ENCODE results near the gene KBTBD12. TPM values are rescaled to one million over a fixed set of nuclear protein-coding genes. Genes with fewer than 3 reads are reported as not detected.

KBTBD12 gene
- total and polyA plus RNA-seq, 2 of the 13 experiments (the other 11 are each of a cell fraction or from before 2014, with no cell fraction given): not detected

- TF ChIP-seq ADNP (CRISPR knock-in tag; IDR thresholded peaks at IDR 0.05): no peak
- TF ChIP-seq, protein P1, sequence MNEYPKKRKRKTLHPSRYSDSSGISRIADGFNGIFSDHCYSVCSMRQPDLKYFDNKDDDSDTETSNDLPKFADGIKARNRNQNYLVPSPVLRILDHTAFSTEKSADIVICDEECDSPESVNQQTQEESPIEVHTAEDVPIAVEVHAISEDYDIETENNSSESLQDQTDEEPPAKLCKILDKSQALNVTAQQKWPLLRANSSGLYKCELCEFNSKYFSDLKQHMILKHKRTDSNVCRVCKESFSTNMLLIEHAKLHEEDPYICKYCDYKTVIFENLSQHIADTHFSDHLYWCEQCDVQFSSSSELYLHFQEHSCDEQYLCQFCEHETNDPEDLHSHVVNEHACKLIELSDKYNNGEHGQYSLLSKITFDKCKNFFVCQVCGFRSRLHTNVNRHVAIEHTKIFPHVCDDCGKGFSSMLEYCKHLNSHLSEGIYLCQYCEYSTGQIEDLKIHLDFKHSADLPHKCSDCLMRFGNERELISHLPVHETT (CRISPR knock-in tag; conservative IDR thresholded peaks at IDR 0.05): no peak
Observed at GRCh38 chr3:127953091-127954035, 38.3 kb downstream of the KBTBD12 start (continued).

GRCh38 chr3:127954640-127955039 is 39.6 kb downstream of the KBTBD12 start:
- in situ Hi-C loops (cut with HindIII; ENCODE audit: extremely low pct_ligation_motif_present, low pct_unique_long_range_greater_than_20kb) (no loop called here), intact Hi-C loops (cut with micrococcal nuclease; ENCODE audit: unreplicated experiment) (no loop called here)
- ATAC-seq (no peak), FAIRE-seq (no peak), DNase-seq (ENCODE audit: low spot score) (no peak)
- ChIA-PET CTCF (ENCODE audit: low intra/inter-chr PET ratio, low total read pairs) (no interaction called here), POLR2A (no interaction called here)
- Histone ChIP-seq H3K4me1 (ENCODE audit: insufficient read depth, low read length) (no peaks in the 10 kb centered on the region), H3K36me3 (replicated peaks in 1 of 2; ENCODE audit: control insufficient read depth in 1 of 2, insufficient read depth in 2 of 2, low read length in 2 of 2) (no peaks in the 10 kb centered on the region), H3K4me3 (replicated peaks in 1 of 3; ENCODE audit: insufficient read depth in 1 of 3, low read depth in 2 of 3, low read length in 3 of 3) (no peak overlapping the region), H3K27ac (ENCODE audit: extremely low read length, insufficient read depth, low read length) (no peak overlapping the region), H3K9me3 (ENCODE audit: low read length) (no peaks in the 10 kb centered on the region), H3K79me2 (ENCODE audit: insufficient read depth, low read length) (no peaks in the 10 kb centered on the region), H3K4me2 (ENCODE audit: low read depth, low read length) (no peak overlapping the region), H3K9ac (ENCODE audit: insufficient read depth, low read depth, low read length) (no peak overlapping the region), H3K27me3 (ENCODE audit: control insufficient read depth in 1 of 2, insufficient read depth in 2 of 2, low read length in 2 of 2) (0 out of 5 replicates have a peak, but pooled peaks cover 0 to 8% of the 10 kb centered on the region in 2 experiments), H4K20me1 (ENCODE audit: insufficient read depth, low read length) (no peaks in the 10 kb centered on the region), H2AFZ (ENCODE audit: low read length) (no peak overlapping the region)
- TF ChIP-seq, protein P2, sequence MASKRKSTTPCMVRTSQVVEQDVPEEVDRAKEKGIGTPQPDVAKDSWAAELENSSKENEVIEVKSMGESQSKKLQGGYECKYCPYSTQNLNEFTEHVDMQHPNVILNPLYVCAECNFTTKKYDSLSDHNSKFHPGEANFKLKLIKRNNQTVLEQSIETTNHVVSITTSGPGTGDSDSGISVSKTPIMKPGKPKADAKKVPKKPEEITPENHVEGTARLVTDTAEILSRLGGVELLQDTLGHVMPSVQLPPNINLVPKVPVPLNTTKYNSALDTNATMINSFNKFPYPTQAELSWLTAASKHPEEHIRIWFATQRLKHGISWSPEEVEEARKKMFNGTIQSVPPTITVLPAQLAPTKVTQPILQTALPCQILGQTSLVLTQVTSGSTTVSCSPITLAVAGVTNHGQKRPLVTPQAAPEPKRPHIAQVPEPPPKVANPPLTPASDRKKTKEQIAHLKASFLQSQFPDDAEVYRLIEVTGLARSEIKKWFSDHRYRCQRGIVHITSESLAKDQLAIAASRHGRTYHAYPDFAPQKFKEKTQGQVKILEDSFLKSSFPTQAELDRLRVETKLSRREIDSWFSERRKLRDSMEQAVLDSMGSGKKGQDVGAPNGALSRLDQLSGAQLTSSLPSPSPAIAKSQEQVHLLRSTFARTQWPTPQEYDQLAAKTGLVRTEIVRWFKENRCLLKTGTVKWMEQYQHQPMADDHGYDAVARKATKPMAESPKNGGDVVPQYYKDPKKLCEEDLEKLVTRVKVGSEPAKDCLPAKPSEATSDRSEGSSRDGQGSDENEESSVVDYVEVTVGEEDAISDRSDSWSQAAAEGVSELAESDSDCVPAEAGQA (IDR thresholded peaks at IDR 0.05; ENCODE audit: low read depth): no peak
- TF ChIP-seq, protein P2 (CRISPR knock-in tag; IDR thresholded peaks at IDR 0.05; ENCODE audit: borderline replicate concordance): no peak
- TF ChIP-seq ZNF496 (CRISPR knock-in tag; IDR thresholded peaks at IDR 0.05; ENCODE audit: insufficient replicate concordance) (no peak), ZNF460 (CRISPR knock-in tag; IDR thresholded peaks at IDR 0.05; ENCODE audit: borderline replicate concordance) (no peak), ZNF367 (CRISPR knock-in tag; IDR thresholded peaks at IDR 0.05; ENCODE audit: borderline replicate concordance) (no peak), CREB1 (IDR thresholded peaks at IDR 0.05) (no peak), CREB1 (CRISPR knock-in tag; IDR thresholded peaks at IDR 0.05) (no peak), ZFP41 (CRISPR knock-in tag; IDR thresholded peaks at IDR 0.05; ENCODE audit: borderline replicate concordance) (no peak), ZFAT (CRISPR knock-in tag; conservative IDR thresholded peaks at IDR 0.05) (no peak), ZFP36 (IDR thresholded peaks at IDR 0.05; ENCODE audit: borderline replicate concordance, low read depth, low read length, partially characterized antibody) (no peak), ZNF354B (CRISPR knock-in tag; IDR thresholded peaks at IDR 0.05) (no peak), KDM4B (CRISPR knock-in tag; IDR thresholded peaks at IDR 0.05) (no peak), HNF4A (CRISPR knock-in tag; IDR thresholded peaks at IDR 0.05) (no peak), PCBP2 (optimal IDR thresholded peaks at IDR 0.05; ENCODE audit: low read depth, low read length, poor library complexity, severe bottlenecking) (no peak), SALL1 (CRISPR knock-in tag; IDR thresholded peaks at IDR 0.05) (no peak)
- WGBS (ENCODE audit: low lambda C conversion rate): 10% methylated on average over 6 of the region's 6 CpGs
- BruUV-seq (replicated peaks): no TSS peak

All from HepG2 (cell line).